ENCODE measurements around the gene PCLO.
"Not testable (repeated sequence)": the region's sequence is repeated elsewhere in the genome, so short reads cannot be mapped to it uniquely, and the experiment has no call there.

PCLO gene

DNA sequence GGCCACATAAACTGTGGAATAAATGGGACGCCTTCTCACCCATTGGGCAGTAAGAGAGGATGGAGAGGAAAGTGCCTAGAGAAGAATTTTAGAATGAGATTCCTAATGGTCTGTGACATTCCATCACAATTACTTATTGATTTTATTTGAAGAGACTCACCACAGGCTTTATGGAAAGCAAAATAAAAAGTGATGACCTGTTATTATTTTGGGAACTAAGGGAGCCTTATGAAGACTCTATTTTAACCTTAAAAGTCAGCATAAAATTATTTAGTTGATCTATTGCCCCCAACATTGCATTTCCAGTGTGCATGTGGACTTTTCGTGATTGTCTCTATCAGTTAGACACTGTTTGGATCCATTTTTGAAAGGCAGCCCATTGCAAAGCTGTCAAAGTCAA lies 107.5 kb downstream of the PCLO start:
- H3K27ac Mint-ChIP-seq, result no peak overlapping the region
- H3K27me3 Mint-ChIP-seq (ENCODE audit: low read depth), result no peaks in the 10 kb centered on the region
- DNase-seq (ENCODE audit: low spot score), result no peak
- no peak overlapping the region for H3K4me3 Mint-ChIP-seq
- H3K4me1 Mint-ChIP-seq (ENCODE audit: low read depth), result no peaks in the 10 kb centered on the region
- no peaks in the 10 kb centered on the region for H3K9me3 Mint-ChIP-seq
- no peaks in the 10 kb centered on the region for H3K36me3 Mint-ChIP-seq (ENCODE audit: low read depth)

GRCh38 chr7:83054472-83054871 lies 108.2 kb downstream of the PCLO start:
- Mint-ChIP-seq H3K36me3 (ENCODE audit: low read depth) (no peaks in the 10 kb centered on the region), H3K4me3 (no peak overlapping the region), H3K27ac (no peak overlapping the region), H3K4me1 (ENCODE audit: low read depth) (no peaks in the 10 kb centered on the region), H3K27me3 (ENCODE audit: low read depth) (no peaks in the 10 kb centered on the region), H3K9me3 (no peaks in the 10 kb centered on the region)
- no peak for DNase-seq (ENCODE audit: low spot score)

GRCh38 chr7:83053965-83054364 lies 108.7 kb downstream of the PCLO start:
- no peaks in the 10 kb centered on the region for H3K36me3 Mint-ChIP-seq (ENCODE audit: low read depth)
- H3K4me1 Mint-ChIP-seq (ENCODE audit: low read depth), result no peaks in the 10 kb centered on the region
- DNase-seq (ENCODE audit: low spot score), result no peak
- peaks cover 3% of the 10 kb centered on the region for H3K9me3 Mint-ChIP-seq
- no peaks in the 10 kb centered on the region for H3K27me3 Mint-ChIP-seq (ENCODE audit: low read depth)
- no peak overlapping the region for H3K4me3 Mint-ChIP-seq
- no peak overlapping the region for H3K27ac Mint-ChIP-seq

DNA sequence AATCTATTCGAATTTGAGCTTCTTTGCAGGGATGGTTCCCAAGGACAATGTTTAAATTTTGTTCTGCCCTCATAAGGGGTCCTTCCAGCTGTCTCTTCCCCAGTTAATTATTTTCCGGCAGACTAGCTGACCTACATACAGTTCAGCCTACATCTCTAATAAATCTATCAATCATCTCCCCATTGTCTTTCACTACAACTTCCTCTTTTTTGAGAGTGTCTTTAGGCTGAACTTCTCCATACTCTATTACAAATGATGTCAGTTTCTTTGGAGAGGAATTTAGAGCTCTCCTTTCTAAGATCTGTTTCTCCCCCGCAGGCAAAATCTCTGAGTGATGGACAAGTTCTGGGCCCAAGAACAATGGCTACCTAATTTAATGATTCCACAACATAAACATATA lies 122.2 kb downstream of the PCLO start:
- no peaks in the 10 kb centered on the region for H3K27me3 Mint-ChIP-seq (ENCODE audit: low read depth)
- no peak overlapping the region for H3K27ac Mint-ChIP-seq
- no peak overlapping the region for H3K4me3 Mint-ChIP-seq
- H3K4me1 Mint-ChIP-seq (ENCODE audit: low read depth), result no peaks in the 10 kb centered on the region
- no peaks in the 10 kb centered on the region for H3K36me3 Mint-ChIP-seq (ENCODE audit: low read depth)
- DNase-seq (ENCODE audit: low spot score), result no peak
- H3K9me3 Mint-ChIP-seq, result peaks cover 5% of the 10 kb centered on the region

- Mint-ChIP-seq H3K27ac (no peak overlapping the region), H3K9me3 (peaks cover 5% of the 10 kb centered on the region), H3K36me3 (ENCODE audit: low read depth) (no peaks in the 10 kb centered on the region), H3K27me3 (ENCODE audit: low read depth) (no peaks in the 10 kb centered on the region), H3K4me3 (no peak overlapping the region), H3K4me1 (ENCODE audit: low read depth) (no peaks in the 10 kb centered on the region)
- DNase-seq (ENCODE audit: low spot score), result no peak
Observed at GRCh38 chr7:83038787-83039186, 123.9 kb downstream of the PCLO start.

- no peak overlapping the region for H3K4me3 Mint-ChIP-seq
- no peaks in the 10 kb centered on the region for H3K36me3 Mint-ChIP-seq (ENCODE audit: low read depth)
- H3K27ac Mint-ChIP-seq, result no peak overlapping the region
- DNase-seq (ENCODE audit: low spot score), result no peak
- no peaks in the 10 kb centered on the region for H3K4me1 Mint-ChIP-seq (ENCODE audit: low read depth)
- no peaks in the 10 kb centered on the region for H3K27me3 Mint-ChIP-seq (ENCODE audit: low read depth)
- H3K9me3 Mint-ChIP-seq, result peaks cover 5% of the 10 kb centered on the region
Observed at GRCh38 chr7:83036721-83037380, 125.8 kb downstream of the PCLO start.

DNA sequence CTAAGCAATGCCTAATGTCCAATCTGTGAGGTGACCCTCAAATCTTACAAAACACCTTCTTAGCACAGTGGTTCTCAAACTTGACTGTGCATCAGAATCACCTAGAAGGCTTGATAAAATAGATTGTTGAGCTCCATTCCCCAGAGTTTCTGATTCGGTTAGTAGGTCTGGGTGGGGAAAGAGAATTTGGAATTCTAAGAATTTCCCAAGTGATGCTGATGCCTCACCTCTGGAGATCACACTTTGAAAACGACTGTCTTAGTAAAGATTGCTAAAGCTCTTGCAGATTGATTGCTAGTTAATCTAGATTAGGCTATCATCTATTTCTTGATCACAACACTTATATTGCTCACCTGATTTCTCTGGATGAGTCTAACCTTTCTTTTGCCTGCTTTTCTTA lies 126.6 kb downstream of the PCLO start:
- H3K36me3 Mint-ChIP-seq (ENCODE audit: low read depth), result no peaks in the 10 kb centered on the region
- H3K4me3 Mint-ChIP-seq, result no peak overlapping the region
- no peaks in the 10 kb centered on the region for H3K27me3 Mint-ChIP-seq (ENCODE audit: low read depth)
- DNase-seq (ENCODE audit: low spot score), result no peak
- peaks cover 5% of the 10 kb centered on the region for H3K9me3 Mint-ChIP-seq
- no peaks in the 10 kb centered on the region for H3K4me1 Mint-ChIP-seq (ENCODE audit: low read depth)
- H3K27ac Mint-ChIP-seq, result no peak overlapping the region

GRCh38 chr7:83032195-83032594 lies 130.5 kb downstream of the PCLO start:
- Mint-ChIP-seq H3K27ac (no peak overlapping the region), H3K4me3 (no peak overlapping the region), H3K4me1 (ENCODE audit: low read depth) (no peaks in the 10 kb centered on the region), H3K27me3 (ENCODE audit: low read depth) (no peaks in the 10 kb centered on the region), H3K9me3 (peaks cover 4% of the 10 kb centered on the region), H3K36me3 (ENCODE audit: low read depth) (no peaks in the 10 kb centered on the region)
- DNase-seq (ENCODE audit: low spot score), result no peak

GRCh38 chr7:83023817-83024665 lies 138.6 kb downstream of the PCLO start:
- H3K36me3 Mint-ChIP-seq (ENCODE audit: low read depth); H3K27ac Mint-ChIP-seq: not testable (repeated sequence)

GRCh38 chr7:83021032-83021431 lies 141.7 kb downstream of the PCLO start:
- H3K27ac Mint-ChIP-seq, result no peak overlapping the region
- H3K4me3 Mint-ChIP-seq, result no peak overlapping the region
- H3K27me3 Mint-ChIP-seq (ENCODE audit: low read depth), result no peaks in the 10 kb centered on the region
- no peaks in the 10 kb centered on the region for H3K36me3 Mint-ChIP-seq (ENCODE audit: low read depth)
- DNase-seq (ENCODE audit: low spot score), result no peak
- peaks cover 17% of the 10 kb centered on the region for H3K9me3 Mint-ChIP-seq
- H3K4me1 Mint-ChIP-seq (ENCODE audit: low read depth), result no peaks in the 10 kb centered on the region

More at GRCh38 chr7:83023817-83024665, 138.6 kb downstream of the PCLO start:
- not testable (repeated sequence) for DNase-seq (ENCODE audit: low spot score); H3K4me1 Mint-ChIP-seq (ENCODE audit: low read depth); H3K27me3 Mint-ChIP-seq (ENCODE audit: low read depth); H3K4me3 Mint-ChIP-seq
- peaks cover 17% of the 10 kb centered on the region for H3K9me3 Mint-ChIP-seq

DNA sequence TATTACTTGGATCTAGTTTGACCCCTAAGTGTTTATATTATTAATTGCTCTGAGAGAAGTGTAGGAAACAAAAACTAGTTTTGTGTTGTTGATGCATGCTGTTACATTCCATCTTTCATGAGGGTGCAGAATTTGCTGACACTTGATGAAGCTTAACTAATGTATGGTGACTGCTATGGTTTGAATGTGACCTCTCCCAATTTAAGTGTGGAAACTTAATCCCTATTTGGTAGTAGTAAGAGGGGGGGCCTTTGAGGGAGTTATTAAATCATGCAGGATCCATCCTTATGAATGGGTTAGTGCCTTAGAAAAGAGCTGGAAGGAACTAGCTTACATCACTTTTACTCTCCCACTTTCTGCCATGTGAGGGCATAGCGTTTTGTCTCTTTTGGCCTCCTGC lies 142.5 kb downstream of the PCLO start:
- DNase-seq (ENCODE audit: low spot score), result no peak
- H3K9me3 Mint-ChIP-seq, result peaks cover 17% of the 10 kb centered on the region
- H3K4me1 Mint-ChIP-seq (ENCODE audit: low read depth), result no peaks in the 10 kb centered on the region
- H3K27me3 Mint-ChIP-seq (ENCODE audit: low read depth), result no peaks in the 10 kb centered on the region
- H3K4me3 Mint-ChIP-seq, result no peak overlapping the region
- H3K36me3 Mint-ChIP-seq (ENCODE audit: low read depth), result no peaks in the 10 kb centered on the region
- H3K27ac Mint-ChIP-seq, result no peak overlapping the region

DNA sequence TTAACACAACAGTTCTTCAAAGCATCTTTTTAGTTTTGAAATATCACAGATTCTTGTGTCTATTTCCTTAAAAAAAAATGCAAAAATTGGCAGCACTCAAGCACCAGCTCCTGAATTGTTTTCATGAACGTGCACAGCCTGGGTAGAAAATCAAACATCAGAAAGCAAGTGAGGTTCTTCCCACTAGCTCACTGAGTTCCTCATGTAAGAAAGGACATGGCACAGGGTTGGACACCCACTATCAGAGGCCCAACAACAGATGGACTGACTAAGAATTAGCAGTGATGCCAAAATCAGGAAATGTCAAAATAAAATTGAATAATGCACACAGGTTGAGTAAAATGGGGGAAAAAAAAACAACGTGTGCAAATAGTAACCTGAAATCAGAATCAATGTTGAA lies 146.8 kb downstream of the PCLO start:
- no peak for DNase-seq (ENCODE audit: low spot score)
- Mint-ChIP-seq H3K4me1 (ENCODE audit: low read depth) (no peaks in the 10 kb centered on the region), H3K4me3 (no peak overlapping the region), H3K36me3 (ENCODE audit: low read depth) (no peaks in the 10 kb centered on the region), H3K27me3 (ENCODE audit: low read depth) (no peaks in the 10 kb centered on the region), H3K27ac (no peak overlapping the region), H3K9me3 (peaks cover 6% of the 10 kb centered on the region)

GRCh38 chr7:83014546-83014945 lies 148.1 kb downstream of the PCLO start:
- DNase-seq (ENCODE audit: low spot score), result no peak
- H3K4me1 Mint-ChIP-seq (ENCODE audit: low read depth), result no peaks in the 10 kb centered on the region
- no peaks in the 10 kb centered on the region for H3K36me3 Mint-ChIP-seq (ENCODE audit: low read depth)
- no peak overlapping the region for H3K27ac Mint-ChIP-seq
- no peaks in the 10 kb centered on the region for H3K27me3 Mint-ChIP-seq (ENCODE audit: low read depth)
- H3K9me3 Mint-ChIP-seq, result no peaks in the 10 kb centered on the region
- no peak overlapping the region for H3K4me3 Mint-ChIP-seq

DNA sequence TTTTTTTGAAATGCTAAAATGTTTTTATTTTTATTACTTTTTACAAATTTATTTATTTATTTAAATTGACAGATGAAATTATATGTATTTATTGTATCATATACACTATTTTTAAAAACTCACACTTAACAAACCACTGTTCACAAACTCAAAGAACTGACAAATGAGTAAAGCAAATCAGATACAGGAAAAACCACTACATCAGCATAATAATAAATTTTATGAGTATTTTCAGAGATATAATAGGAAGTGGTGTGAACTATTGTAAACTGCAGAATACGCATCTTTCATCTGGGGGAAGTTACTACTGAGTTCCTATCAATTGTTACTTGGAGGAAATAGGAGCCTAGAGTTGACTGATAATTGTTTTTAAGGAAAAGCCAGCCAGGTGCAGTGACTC lies 150.7 kb downstream of the PCLO start:
- no peaks in the 10 kb centered on the region for H3K27me3 Mint-ChIP-seq (ENCODE audit: low read depth)
- no peaks in the 10 kb centered on the region for H3K4me1 Mint-ChIP-seq (ENCODE audit: low read depth)
- H3K27ac Mint-ChIP-seq, result no peak overlapping the region
- no peaks in the 10 kb centered on the region for H3K36me3 Mint-ChIP-seq (ENCODE audit: low read depth)
- H3K4me3 Mint-ChIP-seq, result no peak overlapping the region
- no peaks in the 10 kb centered on the region for H3K9me3 Mint-ChIP-seq
- DNase-seq (ENCODE audit: low spot score), result no peak
